Amygdala (tissue), 56 donors: ENCODE data around the gene PSAPL1.

ENCODE experiments used
- DNase-seq, 56 donors: peaks; one replicate each; lab custom pipeline; 2025; lab: John Stamatoyannopoulos, UW

The PSAPL1 gene

GRCh38 chr4:7399440-7400234 lies 35.1 kb downstream of the PSAPL1 start:
- DNase-seq, result no peak

DNA sequence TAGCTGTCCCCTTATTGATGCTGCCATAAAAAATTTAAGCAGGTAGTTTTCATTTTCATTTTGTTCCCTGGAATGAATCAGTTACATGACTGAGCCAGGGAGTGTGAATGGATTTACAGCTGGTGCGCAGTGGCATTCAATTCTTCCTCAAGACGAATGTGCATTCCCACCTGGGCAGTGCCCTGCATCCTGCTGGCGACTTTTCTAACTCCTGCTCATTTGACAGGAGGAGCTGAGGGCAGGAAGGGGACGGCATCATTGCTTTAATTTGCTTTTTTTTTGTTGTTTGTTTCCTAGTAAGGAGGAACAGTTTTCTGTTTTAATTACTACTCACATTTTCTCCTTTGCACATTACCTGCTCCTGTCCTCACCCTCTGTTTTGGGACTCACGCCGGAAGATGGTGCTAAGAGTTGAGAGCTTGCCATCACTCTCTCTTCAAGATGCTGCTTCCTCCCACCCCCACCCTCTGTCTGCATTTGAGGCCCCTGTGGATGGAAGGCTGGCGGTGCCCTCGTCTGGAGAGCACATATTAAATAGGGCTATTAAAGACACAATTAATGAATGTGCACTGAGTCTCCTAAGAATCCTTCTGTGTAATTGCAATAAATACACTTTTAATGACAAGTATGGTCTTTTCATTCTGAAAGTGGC lies 35.8 kb downstream of the PSAPL1 start:
- DNase-seq, result no peak

GRCh38 chr4:7398104-7398423 lies 36.7 kb downstream of the PSAPL1 start:
- DNase-seq, result peak in 1 of 56 donors; percentile 39

DNA sequence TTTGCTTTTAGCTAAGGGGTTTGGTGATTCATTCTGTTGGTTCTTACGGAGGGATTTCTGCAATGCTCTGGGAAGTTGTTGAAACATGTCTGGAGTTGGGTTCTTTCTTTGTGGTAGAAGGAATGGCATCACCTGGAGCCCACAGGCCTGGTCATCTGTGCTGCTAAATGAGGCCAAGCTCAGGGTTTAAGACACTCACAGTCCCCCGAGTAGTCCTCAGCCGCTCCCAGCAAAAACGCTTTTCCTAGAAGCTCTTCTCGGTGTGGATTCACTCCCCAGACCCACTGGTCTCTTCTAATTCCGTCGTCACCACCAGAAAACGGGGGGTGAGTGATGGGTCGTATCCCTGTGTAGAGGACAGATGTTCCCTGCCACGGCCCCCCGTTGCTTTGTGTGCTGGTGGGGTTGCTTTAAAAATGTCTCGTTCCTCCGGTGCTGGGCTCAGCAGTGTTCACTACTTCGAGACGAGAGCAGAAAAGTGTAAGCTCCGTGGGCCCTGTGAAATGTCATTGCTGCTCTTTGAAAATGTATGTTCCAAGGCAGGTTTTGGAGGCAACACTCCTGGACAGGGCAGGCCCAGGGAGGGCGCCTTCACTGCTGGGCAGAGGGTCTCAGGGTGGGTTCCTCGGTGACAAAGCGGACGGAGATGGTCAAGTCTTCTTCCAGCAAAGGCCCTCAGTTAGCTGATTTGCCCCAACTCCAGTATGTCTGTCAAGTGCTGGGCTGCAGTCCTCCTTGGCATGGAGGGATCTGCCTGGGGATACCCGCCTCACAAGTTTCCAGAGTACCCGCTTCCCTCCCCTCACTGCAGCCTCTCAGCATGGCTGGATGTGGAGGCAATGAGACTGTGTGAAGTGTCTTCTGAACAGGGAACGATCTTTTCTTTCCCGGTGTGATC lies 37.3 kb downstream of the PSAPL1 start:
- no peak for DNase-seq

- DNase-seq, result no peak
Measured at GRCh38 chr4:7396186-7396910, 38.4 kb downstream of the PSAPL1 start.

DNA sequence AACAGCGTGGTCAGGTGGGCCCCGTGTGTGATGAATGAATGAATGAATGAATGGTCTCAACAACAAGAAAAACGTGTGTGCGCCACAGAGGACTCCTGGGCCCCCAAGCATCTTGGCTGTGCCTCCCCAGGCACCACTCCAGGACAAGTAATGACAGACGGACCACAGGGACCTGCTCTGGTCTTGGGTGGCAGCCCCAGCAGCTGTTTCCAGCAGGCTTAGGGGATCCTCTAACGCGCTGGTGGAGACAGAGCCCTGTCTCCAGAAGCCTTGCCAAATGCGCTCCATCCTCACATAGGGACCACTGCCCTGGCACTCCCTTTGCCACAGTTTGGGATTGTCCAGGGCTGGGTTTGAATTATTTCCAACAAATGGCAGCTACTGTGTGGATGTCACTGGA lies 39.1 kb downstream of the PSAPL1 start:
- no peak for DNase-seq

- DNase-seq, result no peak
Measured at GRCh38 chr4:7394681-7395451, 39.9 kb downstream of the PSAPL1 start.

GRCh38 chr4:7393601-7394575 lies 40.8 kb downstream of the PSAPL1 start:
- DNase-seq, result no peak

GRCh38 chr4:7392438-7393421 lies 42.0 kb downstream of the PSAPL1 start:
- DNase-seq, result peak in 2 of 56 donors; percentile 27 to 54

- DNase-seq, result no peak
Measured at GRCh38 chr4:7391637-7392437, 42.9 kb downstream of the PSAPL1 start.

DNA sequence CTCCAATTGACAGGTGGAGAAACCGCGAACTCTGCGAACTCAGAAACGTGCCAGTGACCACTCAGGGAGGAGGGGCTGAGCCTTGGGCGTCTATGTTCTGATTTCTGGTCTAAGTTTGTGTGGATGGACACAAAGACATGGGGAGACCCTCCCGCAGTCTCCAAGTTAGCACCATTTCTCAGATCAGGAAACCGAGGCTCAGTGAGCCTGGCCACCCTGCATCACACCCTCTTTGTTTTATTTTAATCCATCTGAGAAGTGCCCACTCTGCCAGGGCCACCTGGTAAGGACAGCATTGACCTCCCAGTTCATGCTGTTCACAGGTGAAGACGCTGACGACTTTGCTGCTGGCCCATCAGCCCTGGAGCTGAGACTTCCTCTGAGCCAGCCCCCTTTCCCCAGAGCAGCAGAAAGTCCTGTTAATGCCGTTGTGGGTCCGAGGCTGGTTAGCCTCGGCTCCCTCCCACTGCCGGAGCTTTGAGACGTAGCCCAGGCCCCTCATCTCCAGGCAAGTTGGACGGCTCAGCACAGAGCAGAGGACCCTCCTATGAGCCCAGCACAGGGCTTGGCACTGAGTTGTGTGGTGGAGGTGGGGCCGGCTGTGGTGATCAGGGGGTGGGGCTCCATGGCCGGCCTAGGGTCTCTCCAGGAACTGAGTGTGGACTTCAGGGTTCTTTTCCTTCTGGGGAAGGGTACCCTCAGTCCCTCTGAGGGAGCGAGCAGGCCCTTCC lies 43.7 kb downstream of the PSAPL1 start:
- DNase-seq, result no peak

DNA sequence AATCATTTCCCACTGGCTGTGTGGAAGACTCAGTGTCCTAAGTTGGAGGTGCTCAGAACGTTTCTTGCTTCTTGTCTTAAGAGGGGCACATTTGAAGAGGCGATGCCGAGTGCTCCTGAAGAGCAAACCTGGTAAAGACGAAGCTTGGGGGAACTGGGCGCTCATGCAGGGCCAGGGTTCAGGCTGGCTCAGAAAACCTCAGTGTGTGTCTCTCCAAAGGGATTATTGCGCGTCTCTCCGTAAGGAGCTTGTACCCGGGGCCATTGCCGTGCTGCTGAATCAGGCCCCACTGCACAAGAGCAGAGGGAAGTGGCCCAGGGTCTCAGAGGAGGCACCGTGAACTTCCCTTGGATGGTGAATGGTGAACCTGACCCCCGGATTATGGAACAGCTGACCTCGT lies 44.4 kb downstream of the PSAPL1 start:
- DNase-seq, result no peak

DNA sequence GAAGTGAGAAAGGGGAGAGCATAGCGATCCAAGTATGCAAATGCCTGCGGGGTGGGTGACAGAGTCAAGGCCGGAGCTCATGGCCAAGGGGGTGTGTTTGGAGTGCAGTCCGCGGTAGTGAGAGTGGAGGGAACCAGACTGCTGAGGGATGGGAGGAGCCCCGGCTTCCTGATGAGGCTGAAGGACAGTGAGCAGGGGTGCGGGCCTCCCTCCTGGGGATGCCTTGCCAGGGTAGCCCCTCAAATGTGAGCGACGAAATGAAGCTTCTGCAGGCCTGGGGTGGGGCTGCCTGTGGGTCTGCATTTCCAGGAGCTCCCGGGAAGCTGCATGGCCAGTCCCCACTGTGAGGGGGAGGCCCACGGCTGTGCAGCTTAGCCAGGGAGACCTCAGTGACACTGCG lies 45.0 kb downstream of the PSAPL1 start:
- DNase-seq, result no peak

GRCh38 chr4:7389101-7389701 lies 45.5 kb downstream of the PSAPL1 start:
- no peak for DNase-seq

- DNase-seq, result no peak
Measured at GRCh38 chr4:7388627-7389026, 46.1 kb downstream of the PSAPL1 start.
